Natural killer cell (primary cell): ENCODE data around the gene CRYGA. TPM values are rescaled to one million over a fixed set of nuclear protein-coding genes. Genes with fewer than 3 reads are reported as not detected.

ENCODE experiments used
- ATAC-seq, 3 donors: fragments of 150-1000 bp in 2 of 3; fragments of 200-7000 bp in 1 of 3; cut with Tn5 transposase; 1 replicate in 1 of 3; 2 replicates in 2 of 3; pipeline ENCODE4 v1.10.0; 2021; ENCODE audit warnings: mild to moderate bottlenecking in 2 of 3, moderate library complexity in 2 of 3
- DNase-seq, 2 donors: peaks; one replicate each; pipeline versions ENCODE4 v3.0.0 to v3.0.0-alpha.2; 2013 to 2021; ENCODE audit warnings: mixed read lengths in 1 of 2
- H3K27ac ChIP-seq: one replicate; pipeline ENCODE4 v1.5.1; 2013; ENCODE audit warnings: mild to moderate bottlenecking, low read length
- H3K27me3 ChIP-seq: one replicate; pipeline ENCODE4 v1.6.1; 2013; ENCODE audit warnings: low read length; ENCODE audit not compliant: control insufficient read depth, insufficient read depth
- H3K36me3 ChIP-seq: one replicate; pipeline ENCODE4 v1.6.1; 2013; ENCODE audit warnings: low read length; ENCODE audit not compliant: control insufficient read depth, insufficient read depth
- H3K4me1 ChIP-seq: one replicate; pipeline ENCODE4 v1.6.1; 2013; ENCODE audit warnings: low read length; ENCODE audit not compliant: control insufficient read depth, insufficient read depth
- H3K4me3 ChIP-seq: one replicate; pipeline ENCODE4 v1.5.1; 2013; ENCODE audit warnings: low read length
- H3K9me3 ChIP-seq: one replicate; pipeline ENCODE4 v1.6.1; 2013; ENCODE audit warnings: low read length; ENCODE audit not compliant: control insufficient read depth, insufficient read depth
- H3K27ac Mint-ChIP-seq, 2 donors: one replicate each; pipeline ENCODE4 v1.8.0; 2022; ENCODE audit warnings: mild to moderate bottlenecking in 2 of 2, mixed read lengths in 2 of 2, moderate library complexity in 1 of 2
- H3K27me3 Mint-ChIP-seq, 2 donors: one replicate each; pipeline ENCODE4 v1.8.0; 2022; ENCODE audit warnings: low read depth in 2 of 2, mixed read lengths in 2 of 2
- H3K36me3 Mint-ChIP-seq: one replicate; pipeline ENCODE4 v1.8.0; 2022; ENCODE audit warnings: mixed read lengths
- H3K4me1 Mint-ChIP-seq, 2 donors: one replicate each; pipeline ENCODE4 v1.8.0; 2022; ENCODE audit warnings: mixed read lengths in 2 of 2
- H3K4me3 Mint-ChIP-seq: one replicate; pipeline ENCODE4 v1.8.0; 2022; ENCODE audit warnings: mild to moderate bottlenecking, moderate library complexity, mixed read lengths
- H3K9me3 Mint-ChIP-seq, 2 donors: one replicate each; pipeline ENCODE4 v1.8.0; 2022; ENCODE audit warnings: mixed read lengths in 2 of 2
- CTCF ChIP-seq: fragments of 200-600 bp; IDR thresholded peaks from one replicate; pipeline ENCODE4 v1.8.0; 2022; ENCODE audit warnings: antibody characterized with exemption
- WGBS: methylation state at CpG from one replicate; pipeline ENCODE4 v1.1.7; 2013; ENCODE audit warnings: missing lambda C conversion rate; ENCODE audit not compliant: insufficient coverage; 5-methylcytosine and 5-hydroxymethylcytosine counted together
- intact Hi-C: fragments of 100-400 bp; cut with micrococcal nuclease; formaldehyde crosslinking; loops from one replicate; pipeline ENCODE4 v1.14.2; 2022
- total RNA-seq, 4 donors: library from RNA; stranded (reverse); fragments of 120-200 nt in 1 of 4; gene quantifications; one replicate each; pipeline versions ENCODE4 v1.2.3 to v1.2.4, GENCODE V29; 2013 to 2022

CRYGA gene
- total RNA-seq, 3 donors from 2014 or later (not counting 1 experiment from before 2014, with no cell fraction given) = not detected

- peaks cover 1 to 12% of the 10 kb centered on the region in 2 donors for H3K27me3 Mint-ChIP-seq
- no peak overlapping the region for H3K4me3 Mint-ChIP-seq
- no peak for DNase-seq
- Histone ChIP-seq H3K36me3 (no peaks in the 10 kb centered on the region), H3K4me3 (no peak overlapping the region), H3K4me1 (peaks cover 17% of the 10 kb centered on the region), H3K27me3 (no peaks in the 10 kb centered on the region), H3K27ac (no peak overlapping the region), H3K9me3 (no peaks in the 10 kb centered on the region)
- no peak for TF ChIP-seq CTCF
- intact Hi-C loops = no loop called here
- no peaks in the 10 kb centered on the region for H3K36me3 Mint-ChIP-seq
- H3K4me1 Mint-ChIP-seq = peaks cover 11% of the 10 kb centered on the region in 2 donors
- H3K9me3 Mint-ChIP-seq = no peaks in the 10 kb centered on the region
- WGBS = 97% methylated on average over 6 of the region's 6 CpGs
- no peak overlapping the region for H3K27ac Mint-ChIP-seq
- ATAC-seq = no peak
Measured at GRCh38 chr2:208130712-208131110, 32.7 kb downstream of the CRYGA start.

GRCh38 chr2:208129744-208130711, 33.4 kb downstream of the CRYGA start, which contains the start of gene CRYGC:
CRYGC (minus strand) TSS chr2:208129828; CDS start chr2:208129792, 36 bp downstream.
- peaks cover 4 to 5% of the 10 kb centered on the region in 2 donors for H3K4me1 Mint-ChIP-seq
- ATAC-seq (no peak), DNase-seq (no peak)
- WGBS = 88% methylated on average over 17 of the region's 19 CpGs
- no peaks in the 10 kb centered on the region for H3K36me3 Mint-ChIP-seq
- TF ChIP-seq CTCF = no peak
- H3K4me3 Mint-ChIP-seq = no peak within 1 kb of the TSS
- H3K27me3 Mint-ChIP-seq = peaks cover 6 to 19% of the 10 kb centered on the region in 2 donors
- no peak within 1 kb of the TSS for H3K4me3 ChIP-seq
- H3K9me3 ChIP-seq = no peaks in the 10 kb centered on the region
- no peaks in the 10 kb centered on the region for H3K36me3 ChIP-seq
- H3K27ac ChIP-seq = no peak within 1 kb of the TSS
- H3K9me3 Mint-ChIP-seq = no peaks in the 10 kb centered on the region
- intact Hi-C loops = no loop called here
- H3K4me1 ChIP-seq = peaks cover 10% of the 10 kb centered on the region
- no peak within 1 kb of the TSS for H3K27ac Mint-ChIP-seq
- H3K27me3 ChIP-seq = peaks cover 3% of the 10 kb centered on the region

GRCh38 chr2:208128136-208128535, 35.3 kb downstream of the CRYGA start:
- Mint-ChIP-seq H3K4me1 (peaks cover 12% of the 10 kb centered on the region in 2 donors), H3K27me3 (peaks cover 17 to 34% of the 10 kb centered on the region in 2 donors), H3K9me3 (no peaks in the 10 kb centered on the region), H3K27ac (no peak overlapping the region), H3K4me3 (no peak overlapping the region), H3K36me3 (no peaks in the 10 kb centered on the region)
- no peaks in the 10 kb centered on the region for H3K36me3 ChIP-seq
- WGBS = 93% methylated on average over 12 of the region's 12 CpGs
- TF ChIP-seq CTCF = no peak
- no peaks in the 10 kb centered on the region for H3K9me3 ChIP-seq
- DNase-seq (no peak), ATAC-seq (no peak)
- H3K27ac ChIP-seq = no peak overlapping the region
- H3K27me3 ChIP-seq = peaks cover 13% of the 10 kb centered on the region
- intact Hi-C loops = no loop called here
- H3K4me1 ChIP-seq = peaks cover 7% of the 10 kb centered on the region
- no peak overlapping the region for H3K4me3 ChIP-seq
